Activated naive CD8-positive, alpha-beta T cell treated with anti-CD3 and anti-CD28 coated beads, Interleukin-2, amount 50 U/mL, for 24 hours (primary cell): ENCODE results near the gene RERGL.

ENCODE experiments used
- ATAC-seq: fragments of 150-1000 bp; cut with Tn5 transposase; one replicate; pipeline ENCODE4 v1.10.0; 2021
- DNase-seq: peaks from one replicate; pipeline ENCODE4 v3.0.0; 2021
- H3K27ac Mint-ChIP-seq: one replicate; pipeline ENCODE4 v1.8.0; 2021; ENCODE audit warnings: mild to moderate bottlenecking, mixed read lengths
- H3K27me3 Mint-ChIP-seq: one replicate; pipeline ENCODE4 v1.8.0; 2021; ENCODE audit warnings: mixed read lengths
- H3K36me3 Mint-ChIP-seq: one replicate; pipeline ENCODE4 v1.8.0; 2021; ENCODE audit warnings: low read depth, mixed read lengths
- H3K4me1 Mint-ChIP-seq: one replicate; pipeline ENCODE4 v1.8.0; 2021; ENCODE audit warnings: mixed read lengths
- H3K4me3 Mint-ChIP-seq: one replicate; pipeline ENCODE4 v1.8.0; 2021; ENCODE audit warnings: mild to moderate bottlenecking, moderate library complexity, mixed read lengths
- H3K9me3 Mint-ChIP-seq: one replicate; pipeline ENCODE4 v1.8.0; 2021; ENCODE audit warnings: mixed read lengths

RERGL gene

GRCh38 chr12:18090093-18090492 lies at the start of gene RERGL:
RERGL (minus strand) TSS chr12:18090193; CDS start chr12:18090140, 53 bp downstream.
- ATAC-seq (no peak), DNase-seq (no peak)
- H3K27ac Mint-ChIP-seq: no peak within 1 kb of the TSS
- H3K9me3 Mint-ChIP-seq: peaks cover 14% of the 10 kb centered on the region
- H3K36me3 Mint-ChIP-seq: no peaks in the 10 kb centered on the region
- H3K4me1 Mint-ChIP-seq: no peaks in the 10 kb centered on the region
- no peak within 1 kb of the TSS for H3K4me3 Mint-ChIP-seq
- no peaks in the 10 kb centered on the region for H3K27me3 Mint-ChIP-seq

GRCh38 chr12:18139254-18139653 lies 49.3 kb upstream of the RERGL start:
- H3K4me3 Mint-ChIP-seq: no peak overlapping the region
- H3K27ac Mint-ChIP-seq: no peak overlapping the region
- H3K36me3 Mint-ChIP-seq: no peaks in the 10 kb centered on the region
- no peaks in the 10 kb centered on the region for H3K4me1 Mint-ChIP-seq
- H3K27me3 Mint-ChIP-seq: no peaks in the 10 kb centered on the region
- no peak for DNase-seq
- H3K9me3 Mint-ChIP-seq: no peaks in the 10 kb centered on the region
- no peak for ATAC-seq

GRCh38 chr12:18135509-18135908 lies 45.5 kb upstream of the RERGL start:
- no peaks in the 10 kb centered on the region for H3K4me1 Mint-ChIP-seq
- DNase-seq: no peak
- H3K9me3 Mint-ChIP-seq: no peaks in the 10 kb centered on the region
- no peak overlapping the region for H3K4me3 Mint-ChIP-seq
- H3K36me3 Mint-ChIP-seq: no peaks in the 10 kb centered on the region
- no peaks in the 10 kb centered on the region for H3K27me3 Mint-ChIP-seq
- H3K27ac Mint-ChIP-seq: no peak overlapping the region
- no peak for ATAC-seq

- Mint-ChIP-seq H3K4me3 (no peak overlapping the region), H3K4me1 (no peaks in the 10 kb centered on the region), H3K9me3 (no peaks in the 10 kb centered on the region), H3K36me3 (no peaks in the 10 kb centered on the region), H3K27me3 (no peaks in the 10 kb centered on the region), H3K27ac (no peak overlapping the region)
- ATAC-seq (no peak), DNase-seq (no peak)
Observed at GRCh38 chr12:18135086-18135485, 45.1 kb upstream of the RERGL start.

GRCh38 chr12:18130851-18131250 lies 40.9 kb upstream of the RERGL start:
- no peak overlapping the region for H3K27ac Mint-ChIP-seq
- no peak overlapping the region for H3K4me3 Mint-ChIP-seq
- no peaks in the 10 kb centered on the region for H3K4me1 Mint-ChIP-seq
- H3K36me3 Mint-ChIP-seq: no peaks in the 10 kb centered on the region
- ATAC-seq (no peak), DNase-seq (no peak)
- no peaks in the 10 kb centered on the region for H3K27me3 Mint-ChIP-seq
- H3K9me3 Mint-ChIP-seq: peaks cover 17% of the 10 kb centered on the region

GRCh38 chr12:18123707-18124106 lies 33.7 kb upstream of the RERGL start:
- Mint-ChIP-seq H3K4me3 (no peak overlapping the region), H3K4me1 (no peaks in the 10 kb centered on the region), H3K9me3 (peaks cover 11% of the 10 kb centered on the region), H3K36me3 (no peaks in the 10 kb centered on the region), H3K27ac (no peak overlapping the region), H3K27me3 (no peaks in the 10 kb centered on the region)
- ATAC-seq (no peak), DNase-seq (no peak)

- H3K9me3 Mint-ChIP-seq: no peaks in the 10 kb centered on the region
- no peak overlapping the region for H3K27ac Mint-ChIP-seq
- H3K4me1 Mint-ChIP-seq: no peaks in the 10 kb centered on the region
- DNase-seq (no peak), ATAC-seq (no peak)
- no peak overlapping the region for H3K4me3 Mint-ChIP-seq
- no peaks in the 10 kb centered on the region for H3K27me3 Mint-ChIP-seq
- H3K36me3 Mint-ChIP-seq: no peaks in the 10 kb centered on the region
Observed at GRCh38 chr12:18120899-18121298, 30.9 kb upstream of the RERGL start.

GRCh38 chr12:18108611-18109010 lies 18.6 kb upstream of the RERGL start:
- Mint-ChIP-seq H3K36me3 (no peaks in the 10 kb centered on the region), H3K4me3 (no peak overlapping the region), H3K4me1 (no peaks in the 10 kb centered on the region), H3K9me3 (no peaks in the 10 kb centered on the region), H3K27me3 (no peaks in the 10 kb centered on the region), H3K27ac (no peak overlapping the region)
- DNase-seq (no peak), ATAC-seq (no peak)

- H3K4me3 Mint-ChIP-seq: no peak overlapping the region
- H3K4me1 Mint-ChIP-seq: no peaks in the 10 kb centered on the region
- H3K27ac Mint-ChIP-seq: no peak overlapping the region
- no peak for DNase-seq
- H3K9me3 Mint-ChIP-seq: peaks cover 5% of the 10 kb centered on the region
- no peak for ATAC-seq
- no peaks in the 10 kb centered on the region for H3K36me3 Mint-ChIP-seq
- no peaks in the 10 kb centered on the region for H3K27me3 Mint-ChIP-seq
Observed at GRCh38 chr12:18103624-18104023, 13.6 kb upstream of the RERGL start.

- Mint-ChIP-seq H3K9me3 (peaks cover 5% of the 10 kb centered on the region), H3K27ac (no peak overlapping the region), H3K4me1 (no peaks in the 10 kb centered on the region), H3K27me3 (no peaks in the 10 kb centered on the region), H3K36me3 (no peaks in the 10 kb centered on the region), H3K4me3 (no peak overlapping the region)
- ATAC-seq (no peak), DNase-seq (no peak)
Observed at GRCh38 chr12:18101043-18101442, 11.1 kb upstream of the RERGL start.

- Mint-ChIP-seq H3K9me3 (peaks cover 22% of the 10 kb centered on the region), H3K4me3 (no peak overlapping the region), H3K4me1 (no peaks in the 10 kb centered on the region), H3K36me3 (no peaks in the 10 kb centered on the region), H3K27me3 (no peaks in the 10 kb centered on the region), H3K27ac (no peak overlapping the region)
- ATAC-seq (no peak), DNase-seq (no peak)
Observed at GRCh38 chr12:18084080-18084479, 5.9 kb downstream of the RERGL start.

GRCh38 chr12:18079541-18080246 lies 10.3 kb downstream of the RERGL start:
- no peaks in the 10 kb centered on the region for H3K36me3 Mint-ChIP-seq
- DNase-seq (no peak), ATAC-seq (no peak)
- no peak overlapping the region for H3K4me3 Mint-ChIP-seq
- H3K27me3 Mint-ChIP-seq: no peaks in the 10 kb centered on the region
- no peaks in the 10 kb centered on the region for H3K4me1 Mint-ChIP-seq
- H3K9me3 Mint-ChIP-seq: peaks cover 11% of the 10 kb centered on the region
- no peak overlapping the region for H3K27ac Mint-ChIP-seq

- H3K4me3 Mint-ChIP-seq: no peak overlapping the region
- no peaks in the 10 kb centered on the region for H3K27me3 Mint-ChIP-seq
- H3K27ac Mint-ChIP-seq: no peak overlapping the region
- no peak for DNase-seq
- no peaks in the 10 kb centered on the region for H3K4me1 Mint-ChIP-seq
- peaks cover 3% of the 10 kb centered on the region for H3K9me3 Mint-ChIP-seq
- no peaks in the 10 kb centered on the region for H3K36me3 Mint-ChIP-seq
- ATAC-seq: no peak
Observed at GRCh38 chr12:18074001-18074400, 16.0 kb downstream of the RERGL start.

- Mint-ChIP-seq H3K4me3 (no peak overlapping the region), H3K27me3 (no peaks in the 10 kb centered on the region), H3K36me3 (no peaks in the 10 kb centered on the region), H3K27ac (no peak overlapping the region), H3K4me1 (no peaks in the 10 kb centered on the region), H3K9me3 (peaks cover 3% of the 10 kb centered on the region)
- no peak for DNase-seq
- no peak for ATAC-seq
Observed at GRCh38 chr12:18072723-18073122, 17.3 kb downstream of the RERGL start.

GRCh38 chr12:18071336-18071735 lies 18.7 kb downstream of the RERGL start:
- H3K4me3 Mint-ChIP-seq: no peak overlapping the region
- no peak overlapping the region for H3K27ac Mint-ChIP-seq
- no peaks in the 10 kb centered on the region for H3K36me3 Mint-ChIP-seq
- H3K9me3 Mint-ChIP-seq: peaks cover 7% of the 10 kb centered on the region
- no peaks in the 10 kb centered on the region for H3K27me3 Mint-ChIP-seq
- no peaks in the 10 kb centered on the region for H3K4me1 Mint-ChIP-seq
- no peak for DNase-seq
- no peak for ATAC-seq

- Mint-ChIP-seq H3K27me3 (no peaks in the 10 kb centered on the region), H3K27ac (no peak overlapping the region), H3K4me1 (no peaks in the 10 kb centered on the region), H3K4me3 (no peak overlapping the region), H3K36me3 (no peaks in the 10 kb centered on the region), H3K9me3 (peaks cover 4% of the 10 kb centered on the region)
- DNase-seq (no peak), ATAC-seq (no peak)
Observed at GRCh38 chr12:18068355-18068754, 21.6 kb downstream of the RERGL start.
